WERI-Rb-1 (cell line): ENCODE data around the gene DDX25.
A peak's percentile ranks its signal among the peaks of the same experiment; 100 is the strongest.
"Not testable (repeated sequence)": the region's sequence is repeated elsewhere in the genome, so short reads cannot be mapped to it uniquely, and the experiment has no call there.

Source experiments
- DNase-seq: peaks from one replicate; pipeline ENCODE4 v3.0.0-alpha.2; 2020
- H3K27ac ChIP-seq: fragments of 250-450 bp; sonication (Bioruptor Pico); 2 replicates; pipeline ENCODE4 v1.5.1; 2020; ENCODE audit warnings: mild to moderate bottlenecking, moderate library complexity
- H3K27me3 ChIP-seq: fragments of 250-450 bp; sonication (Bioruptor Pico); 2 replicates; pipeline ENCODE4 v1.5.1; 2021; ENCODE audit warnings: mild to moderate bottlenecking, low read depth, moderate library complexity; ENCODE audit not compliant: insufficient read depth, severe bottlenecking
- H3K36me3 ChIP-seq: fragments of 250-450 bp; sonication (Bioruptor Pico); 2 replicates; pipeline ENCODE4 v1.5.1; 2020; ENCODE audit warnings: mild to moderate bottlenecking, moderate library complexity
- H3K4me3 ChIP-seq: 2 replicates; pipeline ENCODE4 v1.5.1; 2011; ENCODE audit warnings: low read depth, mild to moderate bottlenecking, control low read depth, low read length
- H3K9me3 ChIP-seq: fragments of 250-450 bp; sonication (Bioruptor Pico); 2 replicates; pipeline ENCODE4 v1.5.1; 2021; ENCODE audit warnings: mild to moderate bottlenecking, moderate library complexity; ENCODE audit not compliant: severe bottlenecking
- CTCF ChIP-seq: IDR thresholded peaks from 2 replicates; pipeline ENCODE4 v1.5.1; 2011; ENCODE audit warnings: low read depth, mild to moderate bottlenecking, control low read depth, inconsistent platforms, low read length

DDX25 gene

GRCh38 chr11:125903711-125904659 lies at the start of gene DDX25:
Gene DDX25 (plus strand): TSS chr11:125904508. CDS start chr11:125904518, 10 bp downstream.
- no peak for TF ChIP-seq CTCF
- H3K4me3 ChIP-seq, result peak within 1 kb of the TSS; percentile 87
- H3K9me3 ChIP-seq, result no peaks in the 10 kb centered on the region
- no peak within 1 kb of the TSS; the same call in 1 of the 2 replicates for H3K27ac ChIP-seq
- peaks cover 7% of the 10 kb centered on the region for H3K36me3 ChIP-seq
- no peaks in the 10 kb centered on the region for H3K27me3 ChIP-seq
- DNase-seq, result no peak

- not testable (repeated sequence) for H3K9me3 ChIP-seq, DNase-seq, H3K36me3 ChIP-seq, H3K27ac ChIP-seq, H3K4me3 ChIP-seq
- peaks cover 10% of the 10 kb centered on the region for H3K27me3 ChIP-seq
Observed at GRCh38 chr11:125857670-125858069, 46.6 kb upstream of the DDX25 start.

GRCh38 chr11:125862786-125863185 lies 41.5 kb upstream of the DDX25 start:
- not testable (repeated sequence) for DNase-seq, H3K4me3 ChIP-seq, H3K36me3 ChIP-seq, H3K27me3 ChIP-seq, H3K27ac ChIP-seq, H3K9me3 ChIP-seq

- DNase-seq, H3K4me3 ChIP-seq, H3K9me3 ChIP-seq, H3K36me3 ChIP-seq, H3K27ac ChIP-seq: not testable (repeated sequence)
- H3K27me3 ChIP-seq, result peaks cover 19% of the 10 kb centered on the region
Observed at GRCh38 chr11:125865354-125865753, 39.0 kb upstream of the DDX25 start.

- Histone ChIP-seq H3K9me3 (no peaks in the 10 kb centered on the region), H3K27me3 (peaks cover 21% of the 10 kb centered on the region), H3K36me3 (no peaks in the 10 kb centered on the region), H3K27ac (no peak overlapping the region), H3K4me3 (no peak overlapping the region)
- no peak for TF ChIP-seq CTCF
- no peak for DNase-seq
Observed at GRCh38 chr11:125869521-125869920, 34.8 kb upstream of the DDX25 start.

GRCh38 chr11:125871391-125872137 lies 32.7 kb upstream of the DDX25 start:
- DNase-seq, result peak; percentile 72
- H3K27ac ChIP-seq, result no peak overlapping the region

More at GRCh38 chr11:125871391-125872137, 32.7 kb upstream of the DDX25 start:
- no peaks in the 10 kb centered on the region for H3K9me3 ChIP-seq
- no peaks in the 10 kb centered on the region for H3K36me3 ChIP-seq
- peak; percentile 79 for TF ChIP-seq CTCF
- H3K4me3 ChIP-seq, result no peak overlapping the region
- peaks cover 23% of the 10 kb centered on the region for H3K27me3 ChIP-seq
